HepG2 (cell line): ENCODE measurements around the gene IER5L. TPM values are rescaled to one million over a fixed set of nuclear protein-coding genes. Genes with fewer than 3 reads are reported as not detected.

Source experiments
- BCLAF1 ChIP-seq: fragments of 450-650 bp; IDR thresholded peaks from 2 replicates; pipeline ENCODE4 v1.6.1; 2017; ENCODE audit warnings: mild to moderate bottlenecking
- GMEB2 ChIP-seq: IDR thresholded peaks from 2 replicates; pipeline ENCODE4 v1.6.1; 2016; ENCODE audit warnings: missing biosample characterization, missing genetic modification reagents, low read depth
- GZF1 ChIP-seq: sonication (generic); formaldehyde crosslinking; IDR thresholded peaks from 2 replicates; pipeline ENCODE4 v1.5.1; 2020; ENCODE audit warnings: mild to moderate bottlenecking, missing genetic modification reagents
- MBD4 ChIP-seq: IDR thresholded peaks from 2 replicates; pipeline ENCODE4 v1.6.1; 2012; ENCODE audit warnings: low read length, inconsistent platforms, borderline replicate concordance
- MTA1 ChIP-seq: sonication (generic); formaldehyde crosslinking; IDR thresholded peaks from 2 replicates; pipeline ENCODE4 v1.4.0; 2020; ENCODE audit warnings: missing genetic modification reagents, mild to moderate bottlenecking, borderline replicate concordance
- MXD3 ChIP-seq: IDR thresholded peaks from 2 replicates; pipeline ENCODE4 v1.6.1; 2016; ENCODE audit warnings: mild to moderate bottlenecking, missing biosample characterization, missing genetic modification reagents
- MYNN ChIP-seq: sonication (generic); formaldehyde crosslinking; IDR thresholded peaks from 2 replicates; pipeline ENCODE4 v1.4.0; 2020; ENCODE audit warnings: mild to moderate bottlenecking, low read depth, missing genetic modification reagents
- NFKB2 ChIP-seq: sonication (generic); formaldehyde crosslinking; IDR thresholded peaks from 2 replicates; pipeline ENCODE4 v1.4.0; 2020; ENCODE audit warnings: missing genetic modification reagents, borderline replicate concordance
- POLR2G ChIP-seq: fragments of 200-400 bp; formaldehyde crosslinking; IDR thresholded peaks from 2 replicates; pipeline ENCODE4 v1.6.1; 2018; ENCODE audit warnings: mild to moderate bottlenecking, low read depth, low read length, moderate library complexity
- SSRP1 ChIP-seq: IDR thresholded peaks from 2 replicates; pipeline ENCODE4 v1.6.1; 2016; ENCODE audit warnings: control low read depth
- TEAD3 ChIP-seq: optimal IDR thresholded peaks from 2 replicates; pipeline ENCODE3; 2016; ENCODE audit warnings: borderline replicate concordance
- ZFAT ChIP-seq: sonication (generic); formaldehyde crosslinking; conservative IDR thresholded peaks from 2 replicates; pipeline ENCODE4 v1.8.1; 2023; ENCODE audit warnings: missing genetic modification reagents, inconsistent platforms
- ZMYM2 ChIP-seq: sonication (generic); formaldehyde crosslinking; IDR thresholded peaks from 2 replicates; pipeline ENCODE4 v1.8.0; 2022; ENCODE audit warnings: mild to moderate bottlenecking, missing genetic modification reagents
- ZNF224 ChIP-seq: sonication (generic); formaldehyde crosslinking; IDR thresholded peaks from 2 replicates; pipeline ENCODE4 v1.5.0; 2020; ENCODE audit warnings: mild to moderate bottlenecking, missing genetic modification reagents
- ZNF263 ChIP-seq: sonication (generic); formaldehyde crosslinking; IDR thresholded peaks from 2 replicates; pipeline ENCODE4 v1.4.0; 2020; ENCODE audit warnings: missing genetic modification reagents
- ZNF335 ChIP-seq: sonication (generic); formaldehyde crosslinking; IDR thresholded peaks from 2 replicates; pipeline ENCODE4 v1.4.0; 2020; ENCODE audit warnings: missing genetic modification reagents
- ZNF451 ChIP-seq: sonication (generic); formaldehyde crosslinking; IDR thresholded peaks from 2 replicates; pipeline ENCODE4 v1.5.0; 2020; ENCODE audit warnings: mild to moderate bottlenecking, missing genetic modification reagents
- polyA plus RNA-seq, 8 experiments: library from polyadenylated mRNA; depleted of rRNA in 3 of 8; stranded (reverse) in 7 of 8; unstranded in 1 of 8; fragments of >200 nt; fragmentation: Illumina TruSeq in 4 of 8; extraction: Trizol in 4 of 8; gene quantifications; 2 replicates each; pipeline versions ENCODE4 v1.2.1 to v1.2.3, GENCODE V29; 2011 to 2016; ENCODE audit warnings: low read depth in 4 of 8, missing spikeins in 1 of 8, mixed read lengths in 1 of 8; ENCODE audit not compliant: insufficient read depth in 1 of 8
- total RNA-seq, 5 experiments: library from RNA; depleted of rRNA; stranded (reverse); fragments of >200 nt; fragmentation: Illumina TruSeq; extraction: Trizol; gene quantifications; 2 replicates each; pipeline ENCODE4 v1.2.3, GENCODE V29; 2016; ENCODE audit warnings: low read depth in 1 of 5
- TF ChIP-seq, protein P1 (sequence below): sonication (generic); formaldehyde crosslinking; IDR thresholded peaks from 2 replicates; pipeline ENCODE4 v1.5.0; 2020; ENCODE audit warnings: missing genetic modification reagents
- TF ChIP-seq, protein P2 (sequence below): sonication (generic); formaldehyde crosslinking; IDR thresholded peaks from 2 replicates; pipeline ENCODE4 v1.4.0; 2020; ENCODE audit warnings: mild to moderate bottlenecking, missing genetic modification reagents
- TF ChIP-seq, protein P3 (sequence below): sonication (generic); formaldehyde crosslinking; IDR thresholded peaks from 2 replicates; pipeline ENCODE4 v1.8.1; 2023; ENCODE audit warnings: missing genetic modification reagents, inconsistent platforms, borderline replicate concordance
- TF ChIP-seq, protein P4 (sequence below): sonication (generic); formaldehyde crosslinking; IDR thresholded peaks from 2 replicates; pipeline ENCODE4 v1.5.0; 2020; ENCODE audit warnings: mild to moderate bottlenecking, missing genetic modification reagents

Gene IER5L
- total and polyA plus RNA-seq, 2 of the 13 experiments (the other 11 are each of a cell fraction or from before 2014, with no cell fraction given) = 1.8 to 3.3 TPM

DNA sequence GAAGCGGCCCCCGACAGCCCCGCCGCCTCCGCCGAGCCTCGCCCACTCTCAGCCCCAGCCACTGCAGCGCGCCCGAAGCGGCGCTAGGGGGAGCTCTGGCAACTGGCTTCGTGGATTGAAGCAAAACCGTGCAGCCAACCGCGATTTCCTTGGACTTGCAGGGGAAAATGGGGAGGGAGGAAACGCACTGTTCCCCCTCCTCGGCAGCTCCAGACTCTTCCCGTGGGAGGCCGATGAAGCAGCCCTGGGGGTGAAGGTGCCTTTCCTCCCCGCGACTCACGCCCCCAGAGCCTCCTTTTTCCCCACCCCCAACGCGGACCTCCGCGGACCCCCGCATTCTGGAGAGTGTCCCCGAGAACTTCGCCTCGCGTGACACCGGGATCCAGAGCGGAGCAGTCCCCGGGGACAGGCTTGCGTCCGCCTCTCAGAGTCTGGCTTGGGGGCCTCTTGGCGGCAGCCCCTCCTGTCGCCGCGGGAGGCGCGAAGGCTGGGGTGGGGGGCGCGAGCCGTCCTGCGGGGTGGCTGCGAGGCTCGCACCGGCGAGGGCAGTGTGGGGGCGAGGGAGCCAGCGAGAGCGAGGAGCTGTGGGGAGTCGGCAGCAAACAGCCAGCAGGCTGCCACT lies 3.8 kb downstream of the IER5L start (continued):
- TF ChIP-seq BCLAF1 (no peak), ZMYM2 (no peak), GMEB2 (CRISPR knock-in tag) (no peak), ZNF263 (CRISPR knock-in tag) (peak; percentile 63), TEAD3 (peak; percentile 58), POLR2G (peak; percentile 44; the same call in 1 of the 2 replicates), ZFAT (CRISPR knock-in tag) (no peak), ZNF335 (no peak), MYNN (no peak), GZF1 (CRISPR knock-in tag) (no peak; the same call in 1 of the 2 replicates), SSRP1 (CRISPR knock-in tag) (peak; percentile 45; the same call in 1 of the 2 replicates), MXD3 (no peak), MBD4 (no peak), ZNF451 (no peak), NFKB2 (CRISPR knock-in tag) (peak; percentile 69; the same call in 1 of the 2 replicates), MTA1 (CRISPR knock-in tag) (0 out of 2 replicates have a peak, but pooled peaks have one; percentile 17), ZNF224 (no peak)
- TF ChIP-seq, protein P1, sequence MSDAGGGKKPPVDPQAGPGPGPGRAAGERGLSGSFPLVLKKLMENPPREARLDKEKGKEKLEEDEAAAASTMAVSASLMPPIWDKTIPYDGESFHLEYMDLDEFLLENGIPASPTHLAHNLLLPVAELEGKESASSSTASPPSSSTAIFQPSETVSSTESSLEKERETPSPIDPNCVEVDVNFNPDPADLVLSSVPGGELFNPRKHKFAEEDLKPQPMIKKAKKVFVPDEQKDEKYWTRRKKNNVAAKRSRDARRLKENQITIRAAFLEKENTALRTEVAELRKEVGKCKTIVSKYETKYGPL (CRISPR knock-in tag) = no peak
- TF ChIP-seq, protein P2, sequence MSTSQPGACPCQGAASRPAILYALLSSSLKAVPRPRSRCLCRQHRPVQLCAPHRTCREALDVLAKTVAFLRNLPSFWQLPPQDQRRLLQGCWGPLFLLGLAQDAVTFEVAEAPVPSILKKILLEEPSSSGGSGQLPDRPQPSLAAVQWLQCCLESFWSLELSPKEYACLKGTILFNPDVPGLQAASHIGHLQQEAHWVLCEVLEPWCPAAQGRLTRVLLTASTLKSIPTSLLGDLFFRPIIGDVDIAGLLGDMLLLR (CRISPR knock-in tag) = peak; percentile 73
- TF ChIP-seq, protein P3, sequence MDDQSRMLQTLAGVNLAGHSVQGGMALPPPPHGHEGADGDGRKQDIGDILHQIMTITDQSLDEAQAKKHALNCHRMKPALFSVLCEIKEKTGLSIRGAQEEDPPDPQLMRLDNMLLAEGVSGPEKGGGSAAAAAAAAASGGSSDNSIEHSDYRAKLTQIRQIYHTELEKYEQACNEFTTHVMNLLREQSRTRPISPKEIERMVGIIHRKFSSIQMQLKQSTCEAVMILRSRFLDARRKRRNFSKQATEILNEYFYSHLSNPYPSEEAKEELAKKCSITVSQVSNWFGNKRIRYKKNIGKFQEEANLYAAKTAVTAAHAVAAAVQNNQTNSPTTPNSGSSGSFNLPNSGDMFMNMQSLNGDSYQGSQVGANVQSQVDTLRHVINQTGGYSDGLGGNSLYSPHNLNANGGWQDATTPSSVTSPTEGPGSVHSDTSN = no peak
- TF ChIP-seq, protein P4, sequence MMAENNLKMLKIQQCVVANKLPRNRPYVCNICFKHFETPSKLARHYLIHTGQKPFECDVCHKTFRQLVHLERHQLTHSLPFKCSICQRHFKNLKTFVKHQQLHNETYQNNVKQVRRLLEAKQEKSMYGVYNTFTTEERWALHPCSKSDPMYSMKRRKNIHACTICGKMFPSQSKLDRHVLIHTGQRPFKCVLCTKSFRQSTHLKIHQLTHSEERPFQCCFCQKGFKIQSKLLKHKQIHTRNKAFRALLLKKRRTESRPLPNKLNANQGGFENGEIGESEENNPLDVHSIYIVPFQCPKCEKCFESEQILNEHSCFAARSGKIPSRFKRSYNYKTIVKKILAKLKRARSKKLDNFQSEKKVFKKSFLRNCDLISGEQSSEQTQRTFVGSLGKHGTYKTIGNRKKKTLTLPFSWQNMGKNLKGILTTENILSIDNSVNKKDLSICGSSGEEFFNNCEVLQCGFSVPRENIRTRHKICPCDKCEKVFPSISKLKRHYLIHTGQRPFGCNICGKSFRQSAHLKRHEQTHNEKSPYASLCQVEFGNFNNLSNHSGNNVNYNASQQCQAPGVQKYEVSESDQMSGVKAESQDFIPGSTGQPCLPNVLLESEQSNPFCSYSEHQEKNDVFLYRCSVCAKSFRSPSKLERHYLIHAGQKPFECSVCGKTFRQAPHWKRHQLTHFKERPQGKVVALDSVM = 0 out of 2 replicates have a peak, but pooled peaks have one; percentile 22
